Measurements from ENCODE around the gene WDR77.

Gene WDR77

DNA sequence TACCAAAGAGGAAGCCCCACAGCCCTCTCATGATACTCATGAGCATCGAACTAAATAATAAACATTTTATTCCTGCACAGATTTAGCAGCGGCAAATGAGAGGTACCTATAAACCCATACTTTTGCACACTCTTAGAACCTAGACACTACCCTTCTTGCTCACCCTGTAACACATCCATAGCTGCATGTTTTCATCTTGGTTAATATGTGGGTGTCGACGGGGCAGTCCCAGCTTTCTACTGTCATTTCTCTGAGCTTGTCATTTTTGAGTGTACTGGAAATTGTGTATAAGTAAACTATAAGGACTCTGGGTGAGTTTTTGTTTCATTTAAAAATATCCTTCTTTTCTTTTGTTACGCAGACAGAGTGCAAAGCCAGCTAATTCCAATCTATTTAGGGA is 47.0 kb downstream of the WDR77 start:
- TF ChIP-seq CTCF (IDR thresholded peaks at IDR 0.05; ENCODE audit: extremely low read depth, insufficient read depth, missing control alignments), result no peak
- no peak for DNase-seq (ENCODE audit: low spot score)
- in situ Hi-C loops (cut with MboI; ENCODE audit: low pct_unique_long_range_greater_than_20kb, low sequenced_read_pairs, unreplicated experiment), result no loop called here

DNA sequence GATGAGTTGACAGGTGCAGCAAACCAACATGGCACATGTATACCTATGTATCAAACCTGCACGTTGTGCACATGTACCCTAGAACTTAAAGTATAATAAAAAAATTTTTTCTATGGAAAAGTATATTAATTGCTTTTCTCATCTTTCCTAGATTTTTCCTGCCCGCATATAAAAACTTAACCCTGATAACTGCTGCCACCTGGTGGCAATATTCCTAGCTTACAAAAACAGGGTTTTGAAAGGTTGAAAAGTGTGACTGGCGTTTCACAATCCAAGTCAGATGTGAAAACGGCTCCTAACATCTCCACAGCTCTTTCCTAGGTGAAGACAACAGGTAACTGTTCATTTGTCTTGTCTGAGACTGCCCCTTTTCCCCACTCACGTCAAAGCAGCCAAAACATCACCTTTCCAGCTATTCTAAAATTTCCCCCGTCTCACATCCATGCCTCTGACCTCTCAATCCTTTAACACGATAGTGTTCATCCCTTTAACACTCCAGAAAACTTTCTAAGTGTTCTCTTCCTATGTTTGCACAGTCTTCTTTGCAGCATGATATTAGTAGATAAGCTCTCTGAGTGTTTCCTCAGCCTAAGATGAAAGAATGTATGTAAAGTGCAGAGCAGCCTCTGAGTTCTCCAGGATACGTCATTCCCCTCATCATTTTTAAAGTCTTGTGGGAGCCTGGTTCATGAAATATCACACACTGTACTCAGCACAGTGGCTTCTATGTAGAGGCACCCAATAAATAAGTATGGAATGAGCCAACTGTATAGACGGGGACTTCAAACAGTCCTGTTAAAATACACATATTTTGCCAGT is 49.1 kb downstream of the WDR77 start:
- peak; percentile 65 for TF ChIP-seq CTCF (IDR thresholded peaks at IDR 0.05; ENCODE audit: extremely low read depth, insufficient read depth, missing control alignments)
- peak; percentile 39 for DNase-seq (ENCODE audit: low spot score)
- in situ Hi-C loops (cut with MboI; ENCODE audit: low pct_unique_long_range_greater_than_20kb, low sequenced_read_pairs, unreplicated experiment), result loop anchor here (10.0 kb wide), 1 partner anchor 175 kb away; the partner anchor contains the start of gene CHI3L2

GRCh38 chr1:111392460-111392945 is 56.6 kb downstream of the WDR77 start:
- in situ Hi-C loops (cut with MboI; ENCODE audit: low pct_unique_long_range_greater_than_20kb, low sequenced_read_pairs, unreplicated experiment), result loop anchor here (10.0 kb wide), 1 partner anchor 168 kb away; the partner anchor contains the start of gene CHI3L2
- no peak for TF ChIP-seq CTCF (IDR thresholded peaks at IDR 0.05; ENCODE audit: extremely low read depth, insufficient read depth, missing control alignments)
- no peak for DNase-seq (ENCODE audit: low spot score)

DNA sequence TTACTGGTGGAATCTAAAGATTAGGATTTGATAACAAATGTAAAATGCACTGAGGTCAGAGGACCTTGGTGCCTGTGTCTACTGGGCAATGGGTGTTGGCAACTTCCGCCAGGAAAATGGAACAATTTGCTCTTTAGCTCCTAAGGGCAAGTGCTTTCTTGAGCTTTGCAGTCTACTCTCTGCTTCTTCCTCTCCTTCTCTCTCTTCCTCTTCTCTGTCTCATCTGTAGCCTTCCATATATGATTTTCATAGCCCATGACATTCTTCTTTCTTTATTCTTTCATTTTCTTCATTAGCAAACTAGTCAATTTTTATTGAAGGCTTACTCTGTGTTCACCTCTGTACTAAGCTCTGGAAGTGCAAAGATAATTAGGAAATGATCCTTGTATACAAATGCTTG is 57.0 kb downstream of the WDR77 start:
- DNase-seq (ENCODE audit: low spot score), result no peak
- in situ Hi-C loops (cut with MboI; ENCODE audit: low pct_unique_long_range_greater_than_20kb, low sequenced_read_pairs, unreplicated experiment), result loop anchor here (10.0 kb wide), 1 partner anchor 167 kb away; the partner anchor contains the start of gene CHI3L2
- TF ChIP-seq CTCF (IDR thresholded peaks at IDR 0.05; ENCODE audit: extremely low read depth, insufficient read depth, missing control alignments), result no peak
